ENCODE results near the gene NR6A1.

NR6A1 gene

GRCh38 chr9:124522121-124523098 lies 248.7 kb downstream of the NR6A1 start:
- Histone ChIP-seq H3K9me3 (ENCODE audit: low read length) (no peaks in the 10 kb centered on the region), H3K36me3 (ENCODE audit: insufficient read depth, low read length) (peaks cover 18% of the 10 kb centered on the region), H3K27me3 (ENCODE audit: insufficient read depth, low read length) (no peaks in the 10 kb centered on the region), H3K4me1 (ENCODE audit: insufficient read depth, low read length) (peaks cover 14% of the 10 kb centered on the region), H2AFZ (ENCODE audit: low read depth, low read length) (no peak overlapping the region), H3K4me3 (ENCODE audit: low read length) (no peak overlapping the region)

GRCh38 chr9:124521142-124521541 lies 250.0 kb downstream of the NR6A1 start:
- Histone ChIP-seq H3K36me3 (ENCODE audit: insufficient read depth, low read length) (peaks cover 8% of the 10 kb centered on the region), H3K27me3 (ENCODE audit: insufficient read depth, low read length) (no peaks in the 10 kb centered on the region), H2AFZ (ENCODE audit: low read depth, low read length) (no peak overlapping the region), H3K4me1 (ENCODE audit: insufficient read depth, low read length) (peaks cover 14% of the 10 kb centered on the region), H3K9me3 (ENCODE audit: low read length) (no peaks in the 10 kb centered on the region), H3K4me3 (ENCODE audit: low read length) (no peak overlapping the region)

GRCh38 chr9:124520206-124520596 lies 250.9 kb downstream of the NR6A1 start:
- Histone ChIP-seq H3K36me3 (ENCODE audit: insufficient read depth, low read length) (peaks cover 7% of the 10 kb centered on the region), H2AFZ (ENCODE audit: low read depth, low read length) (no peak overlapping the region), H3K27me3 (ENCODE audit: insufficient read depth, low read length) (no peaks in the 10 kb centered on the region), H3K9me3 (ENCODE audit: low read length) (no peaks in the 10 kb centered on the region), H3K4me3 (ENCODE audit: low read length) (no peak overlapping the region), H3K4me1 (ENCODE audit: insufficient read depth, low read length) (peaks cover 14% of the 10 kb centered on the region)

- no peaks in the 10 kb centered on the region for H3K27me3 ChIP-seq (ENCODE audit: insufficient read depth, low read length)
- H3K36me3 ChIP-seq (ENCODE audit: insufficient read depth, low read length), result no peaks in the 10 kb centered on the region
- H2AFZ ChIP-seq (ENCODE audit: low read depth, low read length), result no peak overlapping the region
- H3K4me1 ChIP-seq (ENCODE audit: insufficient read depth, low read length), result peaks cover 19% of the 10 kb centered on the region
- H3K4me3 ChIP-seq (ENCODE audit: low read length), result no peak overlapping the region
- no peaks in the 10 kb centered on the region for H3K9me3 ChIP-seq (ENCODE audit: low read length)
Measured at GRCh38 chr9:124518116-124518515, 253.0 kb downstream of the NR6A1 start.

- Histone ChIP-seq H3K36me3 (ENCODE audit: insufficient read depth, low read length) (no peaks in the 10 kb centered on the region), H3K9me3 (ENCODE audit: low read length) (no peaks in the 10 kb centered on the region), H3K27me3 (ENCODE audit: insufficient read depth, low read length) (no peaks in the 10 kb centered on the region), H3K4me1 (ENCODE audit: insufficient read depth, low read length) (peaks cover 21% of the 10 kb centered on the region), H2AFZ (ENCODE audit: low read depth, low read length) (no peak overlapping the region), H3K4me3 (ENCODE audit: low read length) (no peak overlapping the region)
Measured at GRCh38 chr9:124517600-124517999, 253.5 kb downstream of the NR6A1 start.

GRCh38 chr9:124514874-124515273 lies 256.2 kb downstream of the NR6A1 start:
- no peaks in the 10 kb centered on the region for H3K9me3 ChIP-seq (ENCODE audit: low read length)
- H2AFZ ChIP-seq (ENCODE audit: low read depth, low read length), result no peak overlapping the region
- H3K4me3 ChIP-seq (ENCODE audit: low read length), result no peak overlapping the region
- no peaks in the 10 kb centered on the region for H3K36me3 ChIP-seq (ENCODE audit: insufficient read depth, low read length)
- H3K4me1 ChIP-seq (ENCODE audit: insufficient read depth, low read length), result peaks cover 17% of the 10 kb centered on the region
- no peaks in the 10 kb centered on the region for H3K27me3 ChIP-seq (ENCODE audit: insufficient read depth, low read length)

GRCh38 chr9:124514125-124514524 lies 257.0 kb downstream of the NR6A1 start:
- no peaks in the 10 kb centered on the region for H3K36me3 ChIP-seq (ENCODE audit: insufficient read depth, low read length)
- peaks cover 16% of the 10 kb centered on the region for H3K4me1 ChIP-seq (ENCODE audit: insufficient read depth, low read length)
- no peaks in the 10 kb centered on the region for H3K9me3 ChIP-seq (ENCODE audit: low read length)
- H3K27me3 ChIP-seq (ENCODE audit: insufficient read depth, low read length), result no peaks in the 10 kb centered on the region
- H3K4me3 ChIP-seq (ENCODE audit: low read length), result no peak overlapping the region
- no peak overlapping the region for H2AFZ ChIP-seq (ENCODE audit: low read depth, low read length)

- Histone ChIP-seq H3K4me3 (ENCODE audit: low read length) (no peak overlapping the region), H2AFZ (ENCODE audit: low read depth, low read length) (no peak overlapping the region), H3K9me3 (ENCODE audit: low read length) (no peaks in the 10 kb centered on the region), H3K27me3 (ENCODE audit: insufficient read depth, low read length) (no peaks in the 10 kb centered on the region), H3K36me3 (ENCODE audit: insufficient read depth, low read length) (no peaks in the 10 kb centered on the region), H3K4me1 (ENCODE audit: insufficient read depth, low read length) (peaks cover 16% of the 10 kb centered on the region)
Measured at GRCh38 chr9:124513376-124513994, 257.6 kb downstream of the NR6A1 start.

- H3K27me3 ChIP-seq (ENCODE audit: insufficient read depth, low read length), result peaks cover 5% of the 10 kb centered on the region
- no peaks in the 10 kb centered on the region for H3K9me3 ChIP-seq (ENCODE audit: low read length)
- no peak overlapping the region for H3K4me3 ChIP-seq (ENCODE audit: low read length)
- no peak overlapping the region for H2AFZ ChIP-seq (ENCODE audit: low read depth, low read length)
- H3K4me1 ChIP-seq (ENCODE audit: insufficient read depth, low read length), result peaks cover 16% of the 10 kb centered on the region
- H3K36me3 ChIP-seq (ENCODE audit: insufficient read depth, low read length), result no peaks in the 10 kb centered on the region
Measured at GRCh38 chr9:124512806-124513204, 258.3 kb downstream of the NR6A1 start.

GRCh38 chr9:124511891-124512805 lies 259.0 kb downstream of the NR6A1 start:
- Histone ChIP-seq H3K4me3 (ENCODE audit: low read length) (no peak overlapping the region), H3K27me3 (ENCODE audit: insufficient read depth, low read length) (peaks cover 11% of the 10 kb centered on the region), H2AFZ (ENCODE audit: low read depth, low read length) (no peak overlapping the region), H3K9me3 (ENCODE audit: low read length) (no peaks in the 10 kb centered on the region), H3K4me1 (ENCODE audit: insufficient read depth, low read length) (peaks cover 16% of the 10 kb centered on the region), H3K36me3 (ENCODE audit: insufficient read depth, low read length) (no peaks in the 10 kb centered on the region)

- no peak overlapping the region for H3K4me3 ChIP-seq (ENCODE audit: low read length)
- H3K36me3 ChIP-seq (ENCODE audit: insufficient read depth, low read length), result no peaks in the 10 kb centered on the region
Measured at GRCh38 chr9:124511426-124511840, 259.7 kb downstream of the NR6A1 start.

GRCh38 chr9:124510650-124511425 lies 260.3 kb downstream of the NR6A1 start:
- no peaks in the 10 kb centered on the region for H3K36me3 ChIP-seq (ENCODE audit: insufficient read depth, low read length)
- no peak overlapping the region for H2AFZ ChIP-seq (ENCODE audit: low read depth, low read length)
- H3K4me3 ChIP-seq (ENCODE audit: low read length), result no peak overlapping the region
- H3K9me3 ChIP-seq (ENCODE audit: low read length), result no peaks in the 10 kb centered on the region
- peaks cover 16% of the 10 kb centered on the region for H3K4me1 ChIP-seq (ENCODE audit: insufficient read depth, low read length)
- peaks cover 24% of the 10 kb centered on the region for H3K27me3 ChIP-seq (ENCODE audit: insufficient read depth, low read length)

More at GRCh38 chr9:124511426-124511840, 259.7 kb downstream of the NR6A1 start:
- peaks cover 19% of the 10 kb centered on the region for H3K27me3 ChIP-seq (ENCODE audit: insufficient read depth, low read length)
- peaks cover 16% of the 10 kb centered on the region for H3K4me1 ChIP-seq (ENCODE audit: insufficient read depth, low read length)
- no peak overlapping the region for H2AFZ ChIP-seq (ENCODE audit: low read depth, low read length)
- no peaks in the 10 kb centered on the region for H3K9me3 ChIP-seq (ENCODE audit: low read length)
